ENCODE results near the gene ADGRL3.
A peak's percentile ranks its signal among the peaks of the same experiment; 100 is the strongest.

ADGRL3 gene

GRCh38 chr4:61200187-61200915 lies at the start of gene ADGRL3:
Gene ADGRL3, plus strand, starts transcription at chr4:61200326.
- no peak for DNase-seq

- no peak for DNase-seq
Observed at GRCh38 chr4:61152433-61152832, 47.7 kb upstream of the ADGRL3 start.

- no peak for DNase-seq
Observed at GRCh38 chr4:61160478-61160877, 39.6 kb upstream of the ADGRL3 start.

GRCh38 chr4:61162116-61162515 lies 38.0 kb upstream of the ADGRL3 start:
- no peak for DNase-seq

GRCh38 chr4:61173799-61174198 lies 26.3 kb upstream of the ADGRL3 start:
- no peak for DNase-seq

- no peak for DNase-seq
Observed at GRCh38 chr4:61175495-61175894, 24.6 kb upstream of the ADGRL3 start.

GRCh38 chr4:61177367-61177766 lies 22.8 kb upstream of the ADGRL3 start:
- DNase-seq, result no peak

- DNase-seq, result no peak
Observed at GRCh38 chr4:61180405-61180804, 19.7 kb upstream of the ADGRL3 start.

GRCh38 chr4:61182915-61183314 lies 17.2 kb upstream of the ADGRL3 start:
- no peak for DNase-seq

- DNase-seq, result no peak
Observed at GRCh38 chr4:61185288-61185687, 14.8 kb upstream of the ADGRL3 start.

- DNase-seq, result no peak
Observed at GRCh38 chr4:61192392-61192791, 7.7 kb upstream of the ADGRL3 start.

GRCh38 chr4:61193863-61194262 lies 6.3 kb upstream of the ADGRL3 start:
- DNase-seq, result no peak

- no peak for DNase-seq
Observed at GRCh38 chr4:61194571-61194970, 5.6 kb upstream of the ADGRL3 start.

- DNase-seq, result no peak
Observed at GRCh38 chr4:61195101-61195500, 5.0 kb upstream of the ADGRL3 start.

- no peak for DNase-seq
Observed at GRCh38 chr4:61198686-61199085, 1.4 kb upstream of the ADGRL3 start.

GRCh38 chr4:61199873-61200186 lies 296 bp upstream of the ADGRL3 start:
- DNase-seq, result peak; percentile 26

- DNase-seq, result no peak
Observed at GRCh38 chr4:61200916-61201526, 895 bp downstream of the ADGRL3 start.

GRCh38 chr4:61201561-61201960 lies 1.4 kb downstream of the ADGRL3 start:
- DNase-seq, result no peak

- no peak for DNase-seq
Observed at GRCh38 chr4:61201961-61202637, 2.0 kb downstream of the ADGRL3 start.

- peak; percentile 22 for DNase-seq
Observed at GRCh38 chr4:61202638-61203435, 2.7 kb downstream of the ADGRL3 start.

GRCh38 chr4:61203436-61203790 lies 3.3 kb downstream of the ADGRL3 start:
- DNase-seq, result no peak

- DNase-seq, result no peak
Observed at GRCh38 chr4:61204353-61205060, 4.4 kb downstream of the ADGRL3 start.

GRCh38 chr4:61205066-61205465 lies 4.9 kb downstream of the ADGRL3 start:
- DNase-seq, result no peak
